HG02588 (cell line): ENCODE data around the gene S1PR4.
"Not testable (repeated sequence)": the region's sequence is repeated elsewhere in the genome, so short reads cannot be mapped to it uniquely, and the experiment has no call there.

Experiments
- ATAC-seq: cut with Tn5 transposase; IDR thresholded peaks from one replicate; pipeline ENCODE4 v1.9.1; 2021; ENCODE audit warnings: mild to moderate bottlenecking, moderate library complexity; ENCODE audit not compliant: unreplicated experiment

S1PR4 gene

GRCh38 chr19:3192684-3193083 lies 14.1 kb downstream of the S1PR4 start:
- ATAC-seq = no peak

GRCh38 chr19:3193256-3194105 lies 14.9 kb downstream of the S1PR4 start:
- ATAC-seq = no peak

DNA sequence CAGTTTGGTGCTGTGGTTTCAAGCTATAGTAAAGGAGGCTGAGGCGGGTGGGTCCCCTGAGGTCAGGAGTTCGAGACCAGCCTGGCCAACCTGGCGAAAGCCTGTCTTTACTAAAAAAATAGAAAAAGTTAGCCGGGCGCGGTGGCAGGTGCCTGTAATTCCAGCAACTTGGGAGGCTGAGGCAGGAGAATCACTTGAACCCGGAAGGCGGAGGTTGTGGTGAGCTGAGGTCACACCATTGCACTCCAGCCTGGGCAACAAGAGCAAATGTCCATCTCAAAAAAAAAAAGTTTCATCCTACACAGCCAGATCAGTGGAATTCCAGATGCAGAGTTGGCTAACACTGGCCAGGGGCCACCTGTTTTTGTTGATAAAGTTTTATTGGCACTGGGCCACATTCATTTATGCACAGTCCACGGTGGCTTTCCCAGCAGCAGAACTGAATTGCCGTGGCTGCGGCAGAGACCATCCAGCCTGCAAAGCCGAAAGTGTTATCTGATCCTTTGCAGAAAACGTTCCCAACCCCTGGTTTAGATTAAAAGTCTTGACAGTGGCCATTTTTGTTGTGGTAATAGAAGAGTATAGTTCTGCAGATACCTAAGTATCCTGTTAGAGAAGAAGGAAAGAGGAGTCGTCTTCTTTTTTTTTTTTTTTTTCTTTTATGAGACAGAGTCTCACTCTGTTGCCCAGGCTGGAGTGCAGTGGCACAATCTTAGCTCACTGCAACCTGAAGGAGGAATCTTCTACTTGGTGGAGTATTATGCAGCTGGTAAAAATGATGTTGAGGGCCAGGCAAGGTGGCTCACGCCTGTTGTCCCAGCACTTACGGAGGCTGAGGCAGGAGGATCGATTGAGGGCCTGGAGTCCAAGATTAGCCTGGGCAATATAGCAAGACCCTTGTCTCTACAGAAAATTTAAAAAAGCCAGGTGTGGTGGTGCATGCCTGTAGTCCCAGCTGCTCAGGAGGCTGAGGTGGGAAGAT lies 15.8 kb downstream of the S1PR4 start:
- ATAC-seq = no peak

GRCh38 chr19:3196064-3196932 lies 17.7 kb downstream of the S1PR4 start:
- no peak for ATAC-seq

- ATAC-seq = no peak
These were observed 18.3 kb downstream of the S1PR4 start for GRCh38 chr19:3196933-3197205.

DNA sequence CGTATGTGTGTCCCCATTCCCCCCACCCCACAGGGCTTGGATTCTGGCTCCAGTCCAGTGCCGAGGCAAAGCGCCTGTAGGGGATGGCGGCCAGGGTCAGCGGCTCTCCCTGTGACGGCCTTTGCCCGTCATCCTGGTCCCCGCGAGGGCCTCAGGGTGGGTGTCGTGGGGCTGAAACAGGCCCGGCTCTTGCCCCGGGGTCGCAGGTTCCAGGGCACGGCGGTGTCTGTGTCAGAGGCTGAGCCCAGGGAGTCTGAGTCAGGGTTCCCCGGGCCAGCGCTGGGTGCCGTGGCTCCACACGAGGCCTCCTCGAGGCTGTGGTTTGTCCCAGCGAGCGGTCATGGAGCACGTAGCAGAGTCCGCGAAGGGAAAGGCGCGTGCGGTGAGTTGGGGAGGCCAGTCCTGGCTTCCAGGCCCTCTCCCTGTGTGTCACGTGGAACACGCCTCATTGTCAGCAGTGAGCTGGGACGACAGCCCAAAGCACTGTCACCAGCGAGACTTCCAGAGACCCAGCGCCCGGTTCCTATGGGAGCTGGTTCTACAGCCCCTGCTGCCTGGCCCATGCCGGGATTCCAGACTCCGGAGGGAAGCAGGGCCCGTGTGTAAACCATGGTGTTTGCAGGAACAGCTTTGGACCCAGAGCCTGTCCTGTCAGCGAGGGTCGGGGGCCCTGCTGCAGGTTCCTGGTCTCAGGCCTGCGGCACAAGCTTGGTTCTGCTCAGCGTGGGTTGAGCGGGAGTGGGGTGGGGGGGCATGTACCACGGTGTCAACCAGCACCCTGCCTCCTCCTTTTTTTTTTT lies 20.5 kb downstream of the S1PR4 start:
- no peak for ATAC-seq

- no peak for ATAC-seq
These were observed 22.6 kb downstream of the S1PR4 start for GRCh38 chr19:3201072-3201700.

GRCh38 chr19:3201911-3202310 lies 23.3 kb downstream of the S1PR4 start:
- no peak for ATAC-seq

DNA sequence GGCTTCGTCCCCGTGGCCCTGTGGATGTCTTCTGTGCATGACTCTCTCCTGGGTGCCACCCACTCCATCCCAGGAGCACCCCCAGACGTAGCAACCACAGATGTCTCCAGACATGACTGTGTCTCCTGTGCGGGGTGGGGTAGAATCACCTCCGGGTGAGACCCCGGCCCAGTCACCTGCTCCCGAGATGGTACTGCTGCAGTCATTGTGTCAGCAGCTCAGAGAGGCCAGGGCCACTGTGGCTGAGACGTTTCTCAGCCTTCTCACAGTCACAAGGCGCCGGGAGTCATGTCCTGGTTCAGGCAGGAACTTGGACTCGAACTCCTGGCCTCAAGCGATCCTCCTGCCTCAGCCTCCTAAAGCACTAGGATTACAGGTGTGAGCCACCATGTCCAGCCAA lies 23.8 kb downstream of the S1PR4 start:
- ATAC-seq = no peak

DNA sequence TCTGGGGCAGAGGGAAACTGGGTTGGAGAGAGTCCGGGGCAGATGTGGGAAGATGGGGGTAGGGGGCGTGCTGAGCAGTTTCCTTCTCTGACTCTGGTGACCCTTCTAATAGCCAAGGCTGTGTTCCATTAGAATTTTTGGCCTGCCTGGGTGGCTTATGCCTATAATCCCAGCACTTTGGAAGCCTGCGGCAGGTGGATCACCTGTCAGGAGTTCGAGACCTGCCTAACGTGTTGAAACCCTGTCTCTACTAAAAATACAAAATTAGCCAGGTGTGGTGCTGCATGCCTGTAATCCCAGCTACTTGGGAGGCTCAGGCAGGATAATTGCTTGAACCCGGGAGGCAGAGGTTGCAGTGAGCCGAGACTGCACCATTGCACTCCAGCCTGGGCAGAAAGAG lies 24.3 kb downstream of the S1PR4 start:
- ATAC-seq = not testable (repeated sequence)

GRCh38 chr19:3203805-3204645 lies 25.5 kb downstream of the S1PR4 start:
- no peak for ATAC-seq

- ATAC-seq = no peak
These were observed 26.2 kb downstream of the S1PR4 start for GRCh38 chr19:3204646-3205275.

DNA sequence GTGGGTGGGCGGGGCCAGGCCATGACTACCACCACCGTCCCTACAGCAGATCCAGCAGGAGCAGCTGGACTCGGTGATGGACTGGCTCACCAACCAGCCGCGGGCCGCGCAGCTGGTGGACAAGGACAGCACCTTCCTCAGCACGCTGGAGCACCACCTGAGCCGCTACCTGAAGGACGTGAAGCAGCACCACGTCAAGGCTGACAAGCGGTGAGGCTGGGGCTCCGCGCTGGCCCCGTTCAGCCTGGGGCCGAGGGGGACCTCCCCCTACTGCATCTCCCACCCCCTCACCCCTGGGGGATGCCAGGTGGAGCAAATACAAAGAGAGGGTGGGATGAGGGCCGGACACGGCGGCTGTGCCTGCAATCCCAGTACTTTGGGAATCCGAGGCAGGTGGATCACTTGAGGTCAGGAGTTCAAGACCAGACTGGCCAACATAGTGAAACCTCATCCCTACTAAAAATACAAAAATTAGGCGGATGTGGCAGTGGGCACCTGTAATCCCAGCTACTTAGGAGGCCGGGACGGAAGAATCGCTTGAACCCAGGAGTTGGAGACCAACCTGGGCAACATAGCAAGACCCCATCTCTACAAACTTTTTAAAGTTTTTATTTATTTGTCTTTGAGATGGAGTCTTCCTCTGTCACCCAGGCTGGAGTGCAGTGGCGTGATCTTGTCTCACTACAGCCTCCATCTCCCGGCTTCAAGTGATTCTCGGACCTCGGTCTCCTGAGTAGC lies 27.8 kb downstream of the S1PR4 start:
- ATAC-seq = no peak

GRCh38 chr19:3207461-3208242 lies 29.1 kb downstream of the S1PR4 start:
- ATAC-seq = no peak

- ATAC-seq = no peak
These were observed 30.0 kb downstream of the S1PR4 start for GRCh38 chr19:3208317-3209207.
